IPS-NIHi11 (cell line): ENCODE measurements around the gene HSD17B4.
"Not testable (repeated sequence)": the region's sequence is repeated elsewhere in the genome, so short reads cannot be mapped to it uniquely, and the experiment has no call there.

Source experiments
- DNase-seq: peaks from one replicate; pipeline ENCODE4 v3.0.0; 2012; ENCODE audit warnings: mixed read lengths, low spot score

The HSD17B4 gene, protein sequence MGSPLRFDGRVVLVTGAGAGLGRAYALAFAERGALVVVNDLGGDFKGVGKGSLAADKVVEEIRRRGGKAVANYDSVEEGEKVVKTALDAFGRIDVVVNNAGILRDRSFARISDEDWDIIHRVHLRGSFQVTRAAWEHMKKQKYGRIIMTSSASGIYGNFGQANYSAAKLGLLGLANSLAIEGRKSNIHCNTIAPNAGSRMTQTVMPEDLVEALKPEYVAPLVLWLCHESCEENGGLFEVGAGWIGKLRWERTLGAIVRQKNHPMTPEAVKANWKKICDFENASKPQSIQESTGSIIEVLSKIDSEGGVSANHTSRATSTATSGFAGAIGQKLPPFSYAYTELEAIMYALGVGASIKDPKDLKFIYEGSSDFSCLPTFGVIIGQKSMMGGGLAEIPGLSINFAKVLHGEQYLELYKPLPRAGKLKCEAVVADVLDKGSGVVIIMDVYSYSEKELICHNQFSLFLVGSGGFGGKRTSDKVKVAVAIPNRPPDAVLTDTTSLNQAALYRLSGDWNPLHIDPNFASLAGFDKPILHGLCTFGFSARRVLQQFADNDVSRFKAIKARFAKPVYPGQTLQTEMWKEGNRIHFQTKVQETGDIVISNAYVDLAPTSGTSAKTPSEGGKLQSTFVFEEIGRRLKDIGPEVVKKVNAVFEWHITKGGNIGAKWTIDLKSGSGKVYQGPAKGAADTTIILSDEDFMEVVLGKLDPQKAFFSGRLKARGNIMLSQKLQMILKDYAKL

DNA sequence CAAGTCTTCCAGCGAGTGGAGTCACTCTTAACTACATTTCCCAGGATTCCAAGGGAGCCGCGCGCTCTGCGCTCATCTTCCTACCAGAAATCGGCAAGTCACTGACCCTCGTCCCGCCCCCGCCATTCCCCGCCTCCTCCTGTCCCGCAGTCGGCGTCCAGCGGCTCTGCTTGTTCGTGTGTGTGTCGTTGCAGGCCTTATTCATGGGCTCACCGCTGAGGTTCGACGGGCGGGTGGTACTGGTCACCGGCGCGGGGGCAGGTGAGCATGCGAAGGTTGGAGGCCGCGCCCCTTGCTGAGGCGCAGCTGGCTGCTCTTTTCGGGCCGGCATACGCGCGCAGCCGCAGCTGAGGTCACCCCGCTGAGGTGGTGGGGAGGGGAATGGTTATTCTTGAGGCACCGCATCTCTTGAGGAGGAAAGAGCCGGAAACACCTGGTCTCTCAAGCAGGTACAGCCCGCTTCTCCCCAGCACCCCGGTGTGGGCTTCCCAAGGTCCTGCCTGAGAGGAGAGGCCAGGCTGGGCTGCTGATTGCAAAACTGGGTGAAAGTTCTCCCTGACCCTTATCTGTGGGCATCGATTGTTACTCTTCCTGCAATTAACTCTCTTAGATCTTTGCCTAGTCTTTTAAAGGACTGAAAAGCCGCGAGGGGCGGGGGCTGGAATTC, at the start of gene HSD17B4:
Gene HSD17B4, plus strand, starts transcription at position 125 of the 667 bp plus-strand sequence. Its CDS starts 79 bp downstream, at position 204.
- peak; percentile 87 for DNase-seq

- peak; percentile 19 for DNase-seq
These were observed 49.7 kb upstream of the HSD17B4 start for GRCh38 chr5:119402555-119402954.

- DNase-seq = no peak
These were observed 48.3 kb upstream of the HSD17B4 start for GRCh38 chr5:119404033-119404432.

DNA sequence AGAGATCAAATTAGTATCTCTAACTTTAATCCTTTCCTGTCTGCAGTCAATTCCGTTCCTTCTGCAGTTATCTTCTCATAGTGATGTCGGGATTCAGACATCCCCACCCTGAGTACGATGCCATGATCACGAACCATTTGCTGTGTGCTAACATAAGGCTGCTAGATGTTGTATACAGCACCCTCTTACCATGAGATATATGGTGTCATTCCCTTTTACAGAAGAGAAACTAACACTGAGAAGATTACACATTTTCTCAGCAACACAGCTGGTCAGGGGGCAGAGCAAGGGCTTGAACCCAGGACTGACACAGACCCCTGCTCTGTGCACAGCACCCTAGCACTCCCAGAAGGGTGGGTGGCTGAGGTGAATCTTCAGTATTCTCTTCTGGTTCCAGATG, 46.9 kb upstream of the HSD17B4 start:
- no peak for DNase-seq

- no peak for DNase-seq
These were observed 45.7 kb upstream of the HSD17B4 start for GRCh38 chr5:119406551-119407110.

DNA sequence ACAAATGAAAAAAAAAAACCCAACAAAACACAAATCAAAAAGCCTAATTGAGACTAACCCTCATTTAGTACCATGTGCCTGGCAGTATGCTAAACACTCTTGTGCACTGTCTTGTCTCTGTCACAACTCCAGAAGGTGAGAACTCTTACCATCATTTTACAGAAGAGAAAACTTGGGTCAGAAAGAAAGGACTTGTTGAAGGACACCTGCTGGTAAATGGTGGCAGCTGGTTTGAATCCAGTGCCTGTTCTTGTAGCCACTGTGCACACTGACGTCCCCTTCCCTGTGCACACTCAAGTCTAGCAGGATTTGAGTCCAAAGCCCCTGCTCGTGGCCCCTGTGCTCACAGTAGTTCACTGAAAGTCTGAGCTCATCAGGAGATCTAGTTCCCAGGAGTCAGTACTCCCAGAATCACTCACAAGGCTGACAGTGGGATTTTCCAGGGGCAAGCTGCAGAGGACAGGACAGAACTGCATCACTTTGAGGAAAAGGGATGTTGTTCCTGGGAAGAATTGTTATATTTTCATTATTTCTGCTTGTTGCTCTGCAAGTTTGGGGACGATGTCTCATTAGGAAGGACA, 43.0 kb upstream of the HSD17B4 start:
- no peak for DNase-seq

GRCh38 chr5:119410448-119411159, 41.7 kb upstream of the HSD17B4 start:
- DNase-seq = no peak

GRCh38 chr5:119411361-119412278, 40.7 kb upstream of the HSD17B4 start:
- DNase-seq = peak; percentile 70

- no peak for DNase-seq
These were observed 39.7 kb upstream of the HSD17B4 start for GRCh38 chr5:119412279-119413227.

- not testable (repeated sequence) for DNase-seq
These were observed 38.1 kb upstream of the HSD17B4 start for GRCh38 chr5:119414124-119414734.

DNA sequence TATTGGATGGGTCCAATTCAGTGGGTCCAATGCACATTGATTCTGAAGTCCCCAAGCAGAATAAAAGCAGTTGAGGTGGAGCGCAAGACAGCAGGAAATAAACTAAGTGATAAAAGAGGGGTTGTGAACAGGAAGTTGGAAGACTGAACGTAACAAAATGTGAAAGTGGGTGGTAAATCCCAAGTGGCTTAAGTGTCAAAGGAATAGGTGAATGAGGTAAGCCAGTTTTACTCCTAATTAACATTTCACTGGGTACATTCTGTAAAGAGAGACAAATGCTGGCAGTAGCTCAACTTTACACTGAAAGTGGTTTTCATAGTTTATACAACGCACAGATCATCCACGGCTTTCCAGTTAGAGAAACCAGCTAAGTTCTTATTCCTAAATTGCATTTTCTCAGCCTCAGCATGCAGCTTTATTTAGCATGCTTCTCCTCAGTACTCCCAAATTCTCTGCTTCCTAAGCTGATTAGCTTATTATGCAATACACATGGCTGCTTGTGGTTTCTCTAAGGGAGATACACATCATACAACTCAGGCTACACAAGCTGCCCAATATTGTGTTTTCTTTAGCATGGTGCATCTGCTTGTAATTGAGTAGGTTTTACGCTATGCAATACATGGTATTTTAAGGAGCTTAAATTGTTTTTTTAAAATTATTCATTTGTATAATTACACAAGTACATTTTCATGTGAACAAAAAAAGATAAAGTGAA, 34.2 kb upstream of the HSD17B4 start:
- no peak for DNase-seq

GRCh38 chr5:119418606-119419100, 33.6 kb upstream of the HSD17B4 start:
- DNase-seq = no peak

GRCh38 chr5:119420169-119420568, 32.1 kb upstream of the HSD17B4 start:
- DNase-seq = no peak

- DNase-seq = no peak
These were observed 26.2 kb upstream of the HSD17B4 start for GRCh38 chr5:119426057-119426456.

GRCh38 chr5:119427060-119427459, 25.2 kb upstream of the HSD17B4 start:
- no peak for DNase-seq

- DNase-seq = not testable (repeated sequence)
These were observed 24.7 kb upstream of the HSD17B4 start for GRCh38 chr5:119427596-119427995.

DNA sequence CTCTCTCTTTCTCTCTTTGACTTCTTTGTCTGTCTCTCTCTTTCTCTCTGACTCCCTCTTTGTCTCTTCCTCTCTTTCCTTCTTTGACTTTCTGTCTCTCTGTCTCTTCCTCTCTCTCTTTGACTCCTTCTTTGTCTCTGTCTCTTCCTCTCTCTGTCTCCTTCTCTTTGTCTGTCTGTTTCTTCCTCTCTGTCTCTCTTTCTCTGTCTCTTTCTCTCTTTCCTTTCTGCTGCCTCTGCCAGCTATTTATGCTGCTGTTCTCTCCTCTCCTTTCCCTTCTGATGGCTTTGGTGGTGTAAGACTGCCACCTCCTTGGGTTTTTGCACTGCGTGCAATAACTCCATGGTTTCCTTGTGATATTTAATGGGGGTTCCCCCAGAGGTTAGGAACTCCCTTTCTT, 24.1 kb upstream of the HSD17B4 start:
- not testable (repeated sequence) for DNase-seq

GRCh38 chr5:119428574-119428973, 23.7 kb upstream of the HSD17B4 start:
- not testable (repeated sequence) for DNase-seq
